Calu3 (cell line): ENCODE data around the gene PTPRE. TPM values are rescaled to one million over a fixed set of nuclear protein-coding genes. Genes with fewer than 3 reads are reported as not detected.

Experiments
- BruUV-seq: library from RNA; stranded (reverse); fragments of 400-500 nt; replicated peaks from 2 replicates; lab custom pipeline; 2021; lab: Mats Ljungman, UMichigan
- CTCF ChIA-PET: fragments of 300-600 bp; sonication (Branson Sonifier 250); formaldehyde crosslinking; loops from one replicate; lab custom pipeline; 2022; ENCODE audit warnings: antibody characterized with exemption; lab: Charles Lee
- DNase-seq: peaks from one replicate; pipeline ENCODE4 v3.0.0; 2022
- H3K27ac Mint-ChIP-seq: one replicate; pipeline ENCODE4 v1.8.0; 2022; ENCODE audit warnings: mixed read lengths; ENCODE audit not compliant: unreplicated experiment
- H3K27me3 Mint-ChIP-seq: one replicate; pipeline ENCODE4 v1.8.0; 2022; ENCODE audit warnings: mixed read lengths; ENCODE audit not compliant: unreplicated experiment
- H3K36me3 Mint-ChIP-seq: one replicate; pipeline ENCODE4 v1.8.0; 2022; ENCODE audit warnings: mild to moderate bottlenecking, moderate library complexity, mixed read lengths; ENCODE audit not compliant: insufficient read depth, unreplicated experiment
- H3K4me1 Mint-ChIP-seq: one replicate; pipeline ENCODE4 v1.8.0; 2022; ENCODE audit warnings: mild to moderate bottlenecking, low read depth, mixed read lengths; ENCODE audit not compliant: unreplicated experiment
- H3K4me3 Mint-ChIP-seq: one replicate; pipeline ENCODE4 v1.8.0; 2022; ENCODE audit warnings: mild to moderate bottlenecking, low read depth, moderate library complexity, mixed read lengths; ENCODE audit not compliant: unreplicated experiment
- H3K9me3 Mint-ChIP-seq: one replicate; pipeline ENCODE4 v1.8.0; 2022; ENCODE audit warnings: low read depth, mixed read lengths; ENCODE audit not compliant: unreplicated experiment
- CTCF ChIP-seq: fragments of 200-600 bp; IDR thresholded peaks from one replicate; pipeline ENCODE4 v1.8.0; 2022; ENCODE audit warnings: antibody characterized with exemption; ENCODE audit not compliant: unreplicated experiment
- intact Hi-C: fragments of 100-400 bp; cut with micrococcal nuclease; formaldehyde crosslinking; loops from one replicate; pipeline ENCODE4 v1.10.0; 2022; ENCODE audit not compliant: unreplicated experiment
- total RNA-seq: library from RNA; stranded (reverse); gene quantifications from 2 replicates; pipeline ENCODE4 v1.2.3, GENCODE V29; 2022

Gene PTPRE
- total RNA-seq, 1 experiment from 2014 or later, result 7.6 TPM

- no peak for DNase-seq
- intact Hi-C loops, result no loop called here
- Mint-ChIP-seq H3K27ac (no peak overlapping the region), H3K9me3 (no peaks in the 10 kb centered on the region), H3K4me1 (no peaks in the 10 kb centered on the region), H3K27me3 (no peaks in the 10 kb centered on the region), H3K36me3 (no peaks in the 10 kb centered on the region), H3K4me3 (no peak overlapping the region)
- no peak for TF ChIP-seq CTCF
- CTCF ChIA-PET, result no interaction called here
- no TSS peak for BruUV-seq
Observed at GRCh38 chr10:127999297-128000129, 92.6 kb downstream of the PTPRE start.

GRCh38 chr10:128000471-128001362 is 93.8 kb downstream of the PTPRE start:
- no peak for TF ChIP-seq CTCF
- intact Hi-C loops, result no loop called here
- no peaks in the 10 kb centered on the region for H3K36me3 Mint-ChIP-seq
- no peak overlapping the region for H3K4me3 Mint-ChIP-seq
- H3K27me3 Mint-ChIP-seq, result no peaks in the 10 kb centered on the region
- H3K27ac Mint-ChIP-seq, result no peak overlapping the region
- CTCF ChIA-PET, result no interaction called here
- no peaks in the 10 kb centered on the region for H3K4me1 Mint-ChIP-seq
- DNase-seq, result no peak
- H3K9me3 Mint-ChIP-seq, result no peaks in the 10 kb centered on the region
- BruUV-seq, result no TSS peak

GRCh38 chr10:128001363-128001745 is 94.5 kb downstream of the PTPRE start:
- H3K4me1 Mint-ChIP-seq, result no peaks in the 10 kb centered on the region
- intact Hi-C loops, result no loop called here
- no peak overlapping the region for H3K27ac Mint-ChIP-seq
- TF ChIP-seq CTCF, result no peak
- no peaks in the 10 kb centered on the region for H3K36me3 Mint-ChIP-seq
- no peak overlapping the region for H3K4me3 Mint-ChIP-seq
- BruUV-seq, result no TSS peak
- no peak for DNase-seq
- no peaks in the 10 kb centered on the region for H3K27me3 Mint-ChIP-seq
- CTCF ChIA-PET, result no interaction called here
- no peaks in the 10 kb centered on the region for H3K9me3 Mint-ChIP-seq

- Mint-ChIP-seq H3K36me3 (no peaks in the 10 kb centered on the region), H3K4me3 (no peak overlapping the region), H3K27me3 (no peaks in the 10 kb centered on the region), H3K27ac (no peak overlapping the region), H3K4me1 (no peaks in the 10 kb centered on the region), H3K9me3 (no peaks in the 10 kb centered on the region)
- CTCF ChIA-PET, result no interaction called here
- no peak for TF ChIP-seq CTCF
- intact Hi-C loops, result no loop called here
- no peak for DNase-seq
- no TSS peak for BruUV-seq
Observed at GRCh38 chr10:128001849-128002248, 94.9 kb downstream of the PTPRE start.
